Smooth muscle cell (in vitro differentiated cells): ENCODE results near the gene HIPK2. TPM values are rescaled to one million over a fixed set of nuclear protein-coding genes. Genes with fewer than 3 reads are reported as not detected.

Source experiments
- DNase-seq: peaks from one replicate; lab custom pipeline; 2025; ENCODE audit not compliant: unreplicated experiment; lab: John Stamatoyannopoulos, UW
- H2AFZ ChIP-seq: fragments of 200-600 bp; sonication (generic); 2 replicates; pipeline ENCODE4 v1.6.0; 2016; ENCODE audit warnings: antibody characterized with exemption, low read depth, mild to moderate bottlenecking
- H3F3A ChIP-seq: fragments of 200-600 bp; sonication (generic); 2 replicates; pipeline ENCODE4 v1.6.0; 2017; ENCODE audit warnings: antibody characterized with exemption, low read depth
- H3K27ac ChIP-seq: fragments of 200-600 bp; sonication (generic); 2 replicates; pipeline ENCODE4 v1.5.1; 2016; ENCODE audit warnings: low read depth, mild to moderate bottlenecking
- H3K27me3 ChIP-seq: fragments of 200-600 bp; sonication (generic); 2 replicates; pipeline ENCODE4 v1.6.1; 2016; ENCODE audit warnings: low read depth, mild to moderate bottlenecking
- H3K36me3 ChIP-seq: fragments of 200-600 bp; sonication (generic); 2 replicates; pipeline ENCODE4 v1.5.1; 2016; ENCODE audit warnings: low read depth
- H3K4me1 ChIP-seq: fragments of 200-600 bp; sonication (generic); 2 replicates; pipeline ENCODE4 v1.5.1; 2016; ENCODE audit warnings: low read depth
- H3K4me2 ChIP-seq: fragments of 200-600 bp; sonication (generic); 2 replicates; pipeline ENCODE4 v1.6.0; 2016; ENCODE audit warnings: mild to moderate bottlenecking
- H3K4me3 ChIP-seq: fragments of 200-600 bp; sonication (generic); 2 replicates; pipeline ENCODE4 v1.5.1; 2016; ENCODE audit warnings: mild to moderate bottlenecking
- H3K79me2 ChIP-seq: fragments of 200-600 bp; sonication (generic); 2 replicates; pipeline ENCODE4 v1.6.0; 2016; ENCODE audit warnings: low read depth, mild to moderate bottlenecking
- H3K9ac ChIP-seq: fragments of 200-600 bp; sonication (generic); 2 replicates; pipeline ENCODE4 v1.6.0; 2016; ENCODE audit warnings: low read depth
- H3K9me3 ChIP-seq: fragments of 200-600 bp; sonication (generic); replicated peaks from 2 replicates; pipeline ENCODE4 v1.5.1; 2016; ENCODE audit warnings: low read depth
- H4K20me1 ChIP-seq: fragments of 200-600 bp; sonication (generic); 2 replicates; pipeline ENCODE4 v1.6.0; 2016; ENCODE audit warnings: low read depth
- WGBS: methylation state at CpG from one replicate; pipeline ENCODE4 v1.1.7; 2016; ENCODE audit warnings: low lambda C conversion rate; 5-methylcytosine and 5-hydroxymethylcytosine counted together
- polyA plus RNA-seq: library from polyadenylated mRNA; unstranded; fragments of >200 nt; fragmentation: Nextera tagmentation; extraction: Ambion mirVana; gene quantifications from 2 replicates; pipeline ENCODE4 v1.2.1, GENCODE V29; 2016
- total RNA-seq: library from RNA; depleted of rRNA; stranded (reverse); fragments of >200 nt; gene quantifications from 2 replicates; pipeline ENCODE4 v1.2.3, GENCODE V29; 2014
- TF ChIP-seq, protein P1 (sequence below): fragments of 200-600 bp; sonication (generic); IDR thresholded peaks from 2 replicates; pipeline ENCODE4 v1.5.1; 2017; ENCODE audit warnings: borderline replicate concordance, mild to moderate bottlenecking, antibody characterized with exemption; ENCODE audit not compliant: insufficient read depth, poor library complexity, severe bottlenecking

The HIPK2 gene
- total and polyA plus RNA-seq, 2 experiments from 2014 or later = 3.0 to 11.2 TPM

GRCh38 chr7:139769066-139769465, 8.7 kb downstream of the HIPK2 start:
- TF ChIP-seq, protein P1, sequence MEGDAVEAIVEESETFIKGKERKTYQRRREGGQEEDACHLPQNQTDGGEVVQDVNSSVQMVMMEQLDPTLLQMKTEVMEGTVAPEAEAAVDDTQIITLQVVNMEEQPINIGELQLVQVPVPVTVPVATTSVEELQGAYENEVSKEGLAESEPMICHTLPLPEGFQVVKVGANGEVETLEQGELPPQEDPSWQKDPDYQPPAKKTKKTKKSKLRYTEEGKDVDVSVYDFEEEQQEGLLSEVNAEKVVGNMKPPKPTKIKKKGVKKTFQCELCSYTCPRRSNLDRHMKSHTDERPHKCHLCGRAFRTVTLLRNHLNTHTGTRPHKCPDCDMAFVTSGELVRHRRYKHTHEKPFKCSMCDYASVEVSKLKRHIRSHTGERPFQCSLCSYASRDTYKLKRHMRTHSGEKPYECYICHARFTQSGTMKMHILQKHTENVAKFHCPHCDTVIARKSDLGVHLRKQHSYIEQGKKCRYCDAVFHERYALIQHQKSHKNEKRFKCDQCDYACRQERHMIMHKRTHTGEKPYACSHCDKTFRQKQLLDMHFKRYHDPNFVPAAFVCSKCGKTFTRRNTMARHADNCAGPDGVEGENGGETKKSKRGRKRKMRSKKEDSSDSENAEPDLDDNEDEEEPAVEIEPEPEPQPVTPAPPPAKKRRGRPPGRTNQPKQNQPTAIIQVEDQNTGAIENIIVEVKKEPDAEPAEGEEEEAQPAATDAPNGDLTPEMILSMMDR = no peak
- H3K27me3 ChIP-seq = no peaks in the 10 kb centered on the region
- peaks cover 4% of the 10 kb centered on the region for H3K4me1 ChIP-seq
- H3K9ac ChIP-seq = no peak overlapping the region
- 98% methylated on average over 10 of the region's 10 CpGs for WGBS
- no peak overlapping the region for H3K4me2 ChIP-seq
- H4K20me1 ChIP-seq = peaks cover 90% of the 10 kb centered on the region
- DNase-seq = no peak
- no peaks in the 10 kb centered on the region for H3K9me3 ChIP-seq
- H3F3A ChIP-seq = peaks cover 5% of the 10 kb centered on the region
- peaks cover 80% of the 10 kb centered on the region for H3K79me2 ChIP-seq
- no peak overlapping the region for H2AFZ ChIP-seq
- H3K4me3 ChIP-seq = no peak overlapping the region
- H3K36me3 ChIP-seq = no peaks in the 10 kb centered on the region
- H3K27ac ChIP-seq = no peak overlapping the region

- peaks cover 79% of the 10 kb centered on the region for H3K79me2 ChIP-seq
- H3K27me3 ChIP-seq = no peaks in the 10 kb centered on the region
- 79% methylated on average over 4 of the region's 4 CpGs for WGBS
- no peak overlapping the region for H3K9ac ChIP-seq
- no peak overlapping the region for H3K27ac ChIP-seq
- H3K4me2 ChIP-seq = no peak overlapping the region
- H3K4me1 ChIP-seq = no peaks in the 10 kb centered on the region
- DNase-seq = no peak
- no peak overlapping the region for H3K4me3 ChIP-seq
- H3F3A ChIP-seq = no peaks in the 10 kb centered on the region
- TF ChIP-seq, protein P1 = no peak
- H4K20me1 ChIP-seq = peaks cover 88% of the 10 kb centered on the region
- H3K9me3 ChIP-seq = no peaks in the 10 kb centered on the region
- no peaks in the 10 kb centered on the region for H3K36me3 ChIP-seq
- H2AFZ ChIP-seq = no peak overlapping the region
Measured at GRCh38 chr7:139768249-139768824, 9.5 kb downstream of the HIPK2 start.

DNA sequence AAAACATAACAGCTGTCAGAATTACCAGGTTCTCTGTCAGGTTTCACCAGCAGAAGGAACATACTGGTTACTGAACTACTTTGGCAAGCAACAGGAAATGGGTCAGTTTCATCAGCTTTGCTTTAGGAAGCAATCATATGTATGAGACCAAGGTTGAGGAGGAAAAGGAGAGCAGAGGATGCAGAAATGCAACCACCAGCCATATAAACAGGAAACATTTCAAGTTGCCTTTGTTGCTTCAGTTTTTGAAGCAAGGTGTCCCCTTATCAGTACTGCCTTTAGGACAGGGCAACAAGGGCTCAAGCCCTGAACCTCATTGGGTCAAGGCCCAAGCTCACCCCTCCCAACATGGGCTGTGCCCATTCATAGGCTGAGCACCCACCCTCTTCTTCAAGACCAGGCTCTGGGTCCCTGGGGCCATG, 10.2 kb downstream of the HIPK2 start:
- TF ChIP-seq, protein P1 = no peak
- no peak overlapping the region for H2AFZ ChIP-seq
- H4K20me1 ChIP-seq = peaks cover 89% of the 10 kb centered on the region

DNA sequence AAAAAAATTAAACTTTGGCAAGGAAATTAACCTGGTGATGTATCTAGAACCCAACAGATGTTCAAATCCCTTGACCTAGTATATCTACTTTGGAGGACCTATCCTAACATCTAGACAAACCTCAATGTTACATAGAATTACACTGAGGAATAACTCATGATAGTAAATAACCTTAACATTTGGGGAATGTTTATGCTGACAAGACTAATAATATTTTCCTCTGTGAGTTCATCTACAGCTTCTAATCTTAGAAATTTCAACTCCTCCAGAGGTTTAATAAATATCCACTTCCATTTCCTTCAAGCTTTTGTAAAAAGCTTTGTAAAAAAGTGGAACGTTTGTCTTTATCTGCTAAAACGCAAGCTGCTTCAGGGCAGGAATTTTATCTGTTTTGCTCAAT, 12.7 kb downstream of the HIPK2 start:
- TF ChIP-seq, protein P1 = no peak
- H4K20me1 ChIP-seq = peaks cover 88% of the 10 kb centered on the region

More for the DNA sequence above, 10.2 kb downstream of the HIPK2 start:
- Histone ChIP-seq H3K4me2 (no peak overlapping the region), H3K4me3 (no peak overlapping the region), H3K79me2 (peaks cover 73% of the 10 kb centered on the region), H3K27me3 (no peaks in the 10 kb centered on the region), H3K9me3 (no peaks in the 10 kb centered on the region), H3F3A (no peaks in the 10 kb centered on the region), H3K27ac (no peak overlapping the region), H3K4me1 (no peaks in the 10 kb centered on the region), H3K9ac (no peak overlapping the region), H3K36me3 (no peaks in the 10 kb centered on the region)
- no peak for DNase-seq

More for the DNA sequence above, 12.7 kb downstream of the HIPK2 start:
- WGBS = 76% methylated on average over 2 of the region's 2 CpGs
- Histone ChIP-seq H3K27ac (no peak overlapping the region), H3F3A (no peaks in the 10 kb centered on the region), H3K9me3 (no peaks in the 10 kb centered on the region), H2AFZ (no peak overlapping the region), H3K9ac (no peak overlapping the region), H3K4me3 (no peak overlapping the region), H3K79me2 (peaks cover 77% of the 10 kb centered on the region), H3K36me3 (no peaks in the 10 kb centered on the region), H3K4me1 (no peaks in the 10 kb centered on the region), H3K4me2 (no peak overlapping the region), H3K27me3 (no peaks in the 10 kb centered on the region)
- DNase-seq = no peak
